Effector memory CD4-positive, alpha-beta T cell (primary cell): Measurements from ENCODE around the gene PID1.

Experiments used
- DNase-seq, 3 donors: peaks; one replicate each; pipeline ENCODE4 v3.0.0-alpha.2; 2020
- H3K27ac ChIP-seq: 2 replicates; pipeline ENCODE4 v1.7.0; 2013; ENCODE audit warnings: mild to moderate bottlenecking, low read length, moderate library complexity; ENCODE audit not compliant: insufficient read depth, poor library complexity, severe bottlenecking
- H3K27me3 ChIP-seq: replicated peaks from 2 replicates; pipeline ENCODE4 v1.7.0; 2013; ENCODE audit warnings: mild to moderate bottlenecking, low read length; ENCODE audit not compliant: insufficient read depth, control insufficient read depth, poor library complexity, severe bottlenecking
- H3K36me3 ChIP-seq: 2 replicates; pipeline ENCODE4 v1.7.0; 2013; ENCODE audit warnings: mild to moderate bottlenecking, low read length, moderate library complexity; ENCODE audit not compliant: control insufficient read depth, insufficient read depth
- H3K4me1 ChIP-seq: 2 replicates; pipeline ENCODE4 v1.7.0; 2013; ENCODE audit warnings: low read length, mild to moderate bottlenecking; ENCODE audit not compliant: control insufficient read depth, insufficient read depth, poor library complexity, severe bottlenecking
- H3K4me3 ChIP-seq: 2 replicates; pipeline ENCODE4 v1.7.0; 2013; ENCODE audit warnings: low read length, low read depth, mild to moderate bottlenecking; ENCODE audit not compliant: insufficient read depth, poor library complexity, severe bottlenecking
- H3K9me3 ChIP-seq: 2 replicates; pipeline ENCODE4 v1.7.0; 2013; ENCODE audit warnings: mild to moderate bottlenecking, low read length, moderate library complexity; ENCODE audit not compliant: control insufficient read depth
- total RNA-seq, 3 donors: gene quantifications; one replicate each; lab custom pipeline; 2026; lab: John Stamatoyannopoulos, UW

Gene PID1, protein sequence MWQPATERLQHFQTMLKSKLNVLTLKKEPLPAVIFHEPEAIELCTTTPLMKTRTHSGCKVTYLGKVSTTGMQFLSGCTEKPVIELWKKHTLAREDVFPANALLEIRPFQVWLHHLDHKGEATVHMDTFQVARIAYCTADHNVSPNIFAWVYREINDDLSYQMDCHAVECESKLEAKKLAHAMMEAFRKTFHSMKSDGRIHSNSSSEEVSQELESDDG
- 0 reads per million in 3 donors for total RNA-seq

DNA sequence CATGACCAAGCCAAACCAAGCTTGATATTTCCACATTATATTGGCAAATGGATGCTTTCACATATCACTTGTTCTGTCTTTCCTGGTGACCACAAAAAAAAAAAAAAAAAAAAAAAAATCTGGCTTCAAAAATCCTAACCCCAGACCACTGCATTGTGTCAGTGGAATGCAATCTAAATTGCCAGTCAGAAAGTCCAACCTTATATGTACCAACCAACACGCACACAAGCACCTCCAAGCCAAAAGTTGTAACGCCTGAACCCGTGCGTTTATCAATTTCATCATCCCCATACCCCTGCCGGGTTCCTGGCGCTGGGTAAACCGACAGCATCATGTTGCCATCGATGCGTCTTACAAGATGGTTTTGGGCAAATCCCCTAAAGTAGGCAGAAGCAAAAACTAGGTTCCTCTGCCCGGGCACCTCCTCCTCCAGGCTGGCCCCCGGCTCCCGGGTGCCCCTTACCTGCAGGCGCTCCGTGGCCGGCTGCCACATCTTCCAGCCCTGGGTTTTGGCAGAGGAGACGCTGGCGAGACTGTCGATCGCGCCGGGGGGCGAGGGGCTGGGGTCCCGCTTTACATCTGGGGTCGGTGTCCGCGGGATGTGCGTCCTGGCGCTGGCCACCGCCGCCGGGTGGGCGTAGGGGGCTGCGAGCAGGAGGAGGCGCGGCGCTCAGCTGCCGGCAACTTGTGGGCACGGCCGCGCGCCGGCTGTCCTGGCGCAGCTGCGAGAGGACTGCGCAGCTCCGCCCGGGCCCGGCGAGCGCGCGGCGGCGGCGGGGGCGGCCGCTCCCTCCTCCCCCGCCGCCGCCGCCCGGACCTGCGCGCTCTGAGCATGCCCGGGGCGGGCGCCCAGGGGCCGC, at the start of gene PID1:
PID1 (minus strand) TSS at position 737 of the 860 bp plus-strand sequence; CDS start at position 493, 244 bp downstream.
- H3K4me1 ChIP-seq: no peaks in the 10 kb centered on the region
- H3K9me3 ChIP-seq: no peaks in the 10 kb centered on the region
- H3K36me3 ChIP-seq: no peaks in the 10 kb centered on the region
- no peaks in the 10 kb centered on the region for H3K27me3 ChIP-seq
- no peak within 1 kb of the TSS for H3K27ac ChIP-seq
- H3K4me3 ChIP-seq: no peak within 1 kb of the TSS
- DNase-seq: no peak

DNA sequence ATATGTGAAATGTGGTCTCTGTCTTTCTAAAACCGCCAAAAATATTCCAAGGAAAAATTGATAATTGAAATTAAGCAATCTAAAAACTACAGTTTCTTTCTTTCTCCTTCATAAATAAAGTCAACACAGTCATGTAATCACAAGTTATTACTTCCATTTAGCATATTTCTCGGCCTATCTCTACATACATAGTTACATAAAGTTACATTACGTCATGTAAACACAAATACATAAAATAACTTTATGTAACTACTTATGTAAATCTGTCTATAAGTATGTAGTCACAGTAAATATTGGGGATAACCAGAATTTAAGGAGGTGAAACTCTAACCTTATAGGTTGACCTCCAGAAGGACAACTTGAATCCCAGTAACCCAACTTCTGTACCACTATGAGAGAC, 48.5 kb upstream of the PID1 start:
- H3K27me3 ChIP-seq: no peaks in the 10 kb centered on the region
- no peak overlapping the region for H3K27ac ChIP-seq
- DNase-seq: no peak
- no peak overlapping the region for H3K4me3 ChIP-seq
- H3K9me3 ChIP-seq: no peaks in the 10 kb centered on the region
- no peaks in the 10 kb centered on the region for H3K36me3 ChIP-seq
- no peaks in the 10 kb centered on the region for H3K4me1 ChIP-seq

DNA sequence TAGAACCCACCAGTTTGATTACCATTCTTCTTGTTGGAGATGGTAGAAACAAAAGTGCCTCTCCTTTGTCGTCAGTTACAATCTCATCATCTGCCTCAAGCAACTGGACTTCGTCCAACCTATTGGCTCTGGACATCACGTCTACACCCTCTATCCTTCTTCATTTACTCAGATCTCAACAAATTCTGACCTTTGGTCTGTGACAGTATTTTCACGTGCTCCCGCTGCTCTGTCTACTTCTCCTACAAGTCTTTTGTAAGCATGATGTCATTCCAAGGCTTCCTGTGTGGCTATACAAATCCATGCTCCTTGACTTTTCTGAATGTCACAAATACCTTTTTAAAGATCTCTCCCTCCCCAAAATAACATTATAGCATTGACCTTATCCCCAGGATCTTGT, 43.0 kb upstream of the PID1 start:
- Histone ChIP-seq H3K27me3 (no peaks in the 10 kb centered on the region), H3K4me1 (no peaks in the 10 kb centered on the region), H3K4me3 (no peak overlapping the region), H3K36me3 (no peaks in the 10 kb centered on the region), H3K27ac (no peak overlapping the region), H3K9me3 (no peaks in the 10 kb centered on the region)
- no peak for DNase-seq

DNA sequence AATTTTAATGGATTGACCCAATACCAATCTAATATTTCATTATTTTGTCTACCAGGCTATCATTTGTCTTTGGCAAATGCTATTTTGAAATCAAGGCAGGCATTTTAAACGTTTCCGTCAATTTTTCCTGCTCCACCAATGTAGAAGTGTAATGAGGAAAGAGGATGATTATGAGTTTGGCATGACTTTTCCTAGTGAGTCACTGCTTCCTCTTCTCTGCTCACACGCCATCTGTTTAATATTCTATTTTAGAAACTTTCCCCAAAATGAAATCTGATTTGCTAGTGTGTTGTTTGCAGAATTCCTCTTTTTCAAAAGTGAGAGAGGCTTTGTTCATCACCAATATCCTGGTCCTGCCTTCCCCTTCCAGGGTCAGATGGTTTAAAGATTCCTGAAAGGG, 42.5 kb upstream of the PID1 start:
- Histone ChIP-seq H3K4me3 (no peak overlapping the region), H3K4me1 (no peaks in the 10 kb centered on the region), H3K36me3 (no peaks in the 10 kb centered on the region), H3K27me3 (no peaks in the 10 kb centered on the region), H3K27ac (no peak overlapping the region), H3K9me3 (no peaks in the 10 kb centered on the region)
- DNase-seq: no peak

DNA sequence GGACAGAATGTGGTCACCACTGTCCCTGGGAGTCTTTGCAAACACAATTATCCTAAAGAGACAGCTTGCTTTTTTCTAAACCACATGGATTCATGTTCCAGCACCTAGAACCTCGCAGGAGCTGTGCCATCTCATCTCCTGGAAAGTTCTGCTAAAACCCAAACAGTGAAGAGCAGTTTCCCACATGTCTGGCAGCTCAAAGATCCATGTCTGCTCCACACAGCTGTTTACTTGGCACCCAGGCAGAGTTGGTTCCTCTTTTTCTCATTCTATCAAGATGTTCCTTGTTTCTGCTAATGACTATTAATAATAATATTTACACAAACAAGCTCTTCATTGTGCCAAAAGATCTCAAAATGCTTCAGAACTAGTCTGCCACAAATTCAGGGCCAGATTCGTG, 30.1 kb upstream of the PID1 start:
- no peak for DNase-seq
- no peaks in the 10 kb centered on the region for H3K36me3 ChIP-seq
- H3K4me1 ChIP-seq: no peaks in the 10 kb centered on the region
- H3K4me3 ChIP-seq: no peak overlapping the region
- no peaks in the 10 kb centered on the region for H3K27me3 ChIP-seq
- H3K9me3 ChIP-seq: no peaks in the 10 kb centered on the region
- H3K27ac ChIP-seq: no peak overlapping the region

DNA sequence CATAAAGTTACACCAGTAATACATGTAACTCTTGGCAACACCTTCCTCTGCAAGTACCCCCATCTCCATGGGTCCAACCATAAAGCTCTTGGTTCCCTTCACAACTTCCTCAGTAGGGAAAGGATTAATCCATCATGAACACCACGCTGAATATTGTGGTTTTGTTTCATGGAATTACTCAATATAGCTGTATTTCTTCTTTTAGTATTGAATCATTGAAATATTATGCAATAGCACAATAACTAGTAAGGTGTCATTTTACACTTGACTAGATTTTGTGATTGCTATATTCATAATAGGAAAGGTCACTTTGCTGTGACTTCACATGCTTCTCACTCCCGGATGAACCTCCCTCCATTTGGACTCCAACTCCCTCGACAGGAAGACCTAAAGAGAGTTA, 29.7 kb upstream of the PID1 start:
- no peak overlapping the region for H3K4me3 ChIP-seq
- H3K36me3 ChIP-seq: no peaks in the 10 kb centered on the region
- no peak overlapping the region for H3K27ac ChIP-seq
- H3K27me3 ChIP-seq: no peaks in the 10 kb centered on the region
- H3K4me1 ChIP-seq: no peaks in the 10 kb centered on the region
- no peaks in the 10 kb centered on the region for H3K9me3 ChIP-seq
- no peak for DNase-seq

DNA sequence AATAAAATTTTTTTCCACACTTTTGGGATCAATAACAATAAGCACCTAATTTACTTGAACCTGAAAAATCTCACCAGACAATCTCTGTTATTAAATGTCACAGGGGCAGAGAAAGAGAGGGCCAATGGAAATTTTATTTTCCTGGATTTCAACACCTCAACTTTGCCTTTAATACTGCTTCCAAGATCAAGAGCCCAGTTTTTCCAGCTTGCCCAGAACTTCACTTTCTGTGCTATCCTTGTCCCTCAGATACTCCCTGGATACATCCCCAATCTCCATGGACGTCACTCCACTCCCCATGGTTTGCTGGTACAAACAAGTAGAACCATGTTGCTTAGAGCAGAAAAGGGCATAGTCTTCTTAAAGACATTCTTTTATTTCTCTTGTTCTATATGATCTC, 29.3 kb upstream of the PID1 start:
- Histone ChIP-seq H3K9me3 (no peaks in the 10 kb centered on the region), H3K27ac (no peak overlapping the region), H3K36me3 (no peaks in the 10 kb centered on the region), H3K27me3 (no peaks in the 10 kb centered on the region), H3K4me3 (no peak overlapping the region), H3K4me1 (no peaks in the 10 kb centered on the region)
- no peak for DNase-seq

DNA sequence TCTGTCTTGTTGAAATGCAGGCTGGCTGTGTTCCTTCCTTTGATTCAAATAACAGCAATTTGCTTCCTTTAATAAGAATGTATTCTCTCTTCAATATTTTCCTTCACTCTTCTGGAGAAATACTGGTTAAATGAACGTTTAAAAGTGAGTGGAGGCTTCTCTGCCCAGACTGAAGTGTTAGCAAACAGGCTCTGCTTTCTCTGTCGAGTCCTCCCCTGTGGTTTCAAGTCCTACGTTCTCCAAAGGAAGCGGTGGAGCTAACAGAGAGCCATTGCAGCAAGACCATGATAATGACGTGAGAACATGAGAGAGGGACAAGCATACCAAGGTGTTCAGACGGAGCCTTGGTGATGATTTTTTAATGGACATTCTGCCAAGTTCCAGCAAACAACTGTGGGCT, 26.2 kb upstream of the PID1 start:
- no peaks in the 10 kb centered on the region for H3K36me3 ChIP-seq
- no peaks in the 10 kb centered on the region for H3K9me3 ChIP-seq
- no peak overlapping the region for H3K4me3 ChIP-seq
- no peak for DNase-seq
- H3K4me1 ChIP-seq: no peaks in the 10 kb centered on the region
- no peaks in the 10 kb centered on the region for H3K27me3 ChIP-seq
- no peak overlapping the region for H3K27ac ChIP-seq

DNA sequence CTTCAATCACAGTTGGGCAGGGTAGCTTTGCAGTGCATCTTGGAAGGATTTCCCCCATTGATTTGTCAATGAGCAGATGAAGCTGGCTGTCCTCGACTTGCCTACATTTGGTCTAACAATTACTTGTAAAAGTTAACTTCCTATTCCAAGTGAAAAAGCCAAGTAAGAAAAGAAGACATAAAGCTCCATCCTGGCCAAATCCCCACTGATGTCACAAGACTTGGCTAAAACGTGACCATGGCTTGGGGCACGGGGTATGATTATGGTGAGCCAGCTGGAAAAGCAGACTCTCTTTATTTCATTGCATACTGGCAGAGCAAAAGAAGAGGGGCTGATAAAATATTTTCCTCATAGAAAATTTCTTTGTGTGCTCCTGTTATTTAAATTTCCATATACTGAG, 25.4 kb upstream of the PID1 start:
- H3K9me3 ChIP-seq: no peaks in the 10 kb centered on the region
- H3K27me3 ChIP-seq: no peaks in the 10 kb centered on the region
- no peaks in the 10 kb centered on the region for H3K36me3 ChIP-seq
- no peak overlapping the region for H3K4me3 ChIP-seq
- H3K4me1 ChIP-seq: no peaks in the 10 kb centered on the region
- H3K27ac ChIP-seq: no peak overlapping the region
- DNase-seq: no peak

DNA sequence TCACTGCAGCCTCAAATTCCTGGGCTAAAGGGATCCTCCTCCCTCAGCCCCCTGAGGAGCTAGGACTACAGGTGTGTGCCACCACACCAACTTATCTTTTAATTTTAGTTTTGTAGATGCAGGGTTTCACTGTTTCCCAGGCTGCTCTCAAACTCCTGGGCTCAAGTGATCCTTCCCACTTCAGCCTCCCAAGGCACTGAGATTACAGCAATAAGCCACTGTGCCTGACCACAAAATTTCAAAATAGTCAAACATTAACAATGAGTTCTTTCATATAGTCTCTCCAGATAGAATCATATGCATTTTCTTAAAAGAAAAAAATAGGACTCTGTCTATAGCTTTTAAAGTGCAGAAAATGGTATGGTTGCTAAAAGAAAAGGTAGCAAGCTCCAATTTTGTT, 24.9 kb upstream of the PID1 start:
- no peak overlapping the region for H3K4me3 ChIP-seq
- DNase-seq: no peak
- H3K36me3 ChIP-seq: no peaks in the 10 kb centered on the region
- no peaks in the 10 kb centered on the region for H3K27me3 ChIP-seq
- no peaks in the 10 kb centered on the region for H3K9me3 ChIP-seq
- H3K4me1 ChIP-seq: no peaks in the 10 kb centered on the region
- H3K27ac ChIP-seq: no peak overlapping the region
